MM.1S (cell line): ENCODE results near the gene PRR36.

Source experiments
- DNase-seq: peaks from one replicate; pipeline ENCODE4 v3.0.0-alpha.2; 2015
- H2AFZ ChIP-seq: fragments of 300-600 bp; sonication (generic); 2 replicates; pipeline ENCODE4 v1.6.0; 2016; ENCODE audit warnings: antibody characterized with exemption, low read length
- H3F3A ChIP-seq: fragments of 300-600 bp; sonication (generic); 2 replicates; pipeline ENCODE4 v1.6.1; 2016; ENCODE audit warnings: mild to moderate bottlenecking, antibody characterized with exemption, low read length, moderate library complexity, mixed read lengths; ENCODE audit not compliant: insufficient read depth
- H3K27ac ChIP-seq: fragments of 300-600 bp; sonication (generic); 2 replicates; pipeline ENCODE4 v1.5.1; 2016; ENCODE audit warnings: mild to moderate bottlenecking, low read length
- H3K27me3 ChIP-seq: fragments of 300-600 bp; sonication (generic); replicated peaks from 2 replicates; pipeline ENCODE4 v1.6.0; 2016; ENCODE audit warnings: low read length; ENCODE audit not compliant: insufficient read depth
- H3K36me3 ChIP-seq: fragments of 300-600 bp; sonication (generic); replicated peaks from 2 replicates; pipeline ENCODE4 v1.6.1; 2016; ENCODE audit warnings: mild to moderate bottlenecking, low read length, mixed read lengths; ENCODE audit not compliant: insufficient read depth
- H3K4me1 ChIP-seq: fragments of 300-600 bp; sonication (generic); 2 replicates; pipeline ENCODE4 v1.6.1; 2016; ENCODE audit warnings: low read length, mixed read lengths
- H3K4me2 ChIP-seq: fragments of 300-600 bp; sonication (generic); 2 replicates; pipeline ENCODE4 v1.6.0; 2016; ENCODE audit warnings: low read depth, low read length
- H3K4me3 ChIP-seq: fragments of 300-600 bp; sonication (generic); 2 replicates; pipeline ENCODE4 v1.5.1; 2016; ENCODE audit warnings: low read length, mixed read lengths
- H3K79me2 ChIP-seq: fragments of 300-600 bp; sonication (generic); 2 replicates; pipeline ENCODE4 v1.6.1; 2016; ENCODE audit warnings: mixed run types, low read length, mixed read lengths
- H3K9ac ChIP-seq: fragments of 300-600 bp; sonication (generic); 2 replicates; pipeline ENCODE4 v1.6.1; 2016; ENCODE audit warnings: low read length, mixed read lengths
- H3K9me2 ChIP-seq: fragments of 300-600 bp; sonication (generic); replicated peaks from 2 replicates; pipeline ENCODE4 v1.6.1; 2016; ENCODE audit warnings: mild to moderate bottlenecking, low read length, mixed read lengths; ENCODE audit not compliant: insufficient read depth
- H3K9me3 ChIP-seq: fragments of 300-600 bp; sonication (generic); replicated peaks from 2 replicates; pipeline ENCODE4 v1.6.1; 2016; ENCODE audit warnings: mild to moderate bottlenecking, low read length, mixed read lengths; ENCODE audit not compliant: insufficient read depth
- H4K20me1 ChIP-seq: fragments of 300-600 bp; sonication (generic); 2 replicates; pipeline ENCODE4 v1.6.1; 2016; ENCODE audit warnings: mild to moderate bottlenecking, low read length, moderate library complexity, mixed read lengths; ENCODE audit not compliant: insufficient read depth
- EZH2 ChIP-seq: fragments of 300-600 bp; sonication (generic); optimal IDR thresholded peaks from 2 replicates; pipeline ENCODE3; 2017; ENCODE audit warnings: low read depth, mild to moderate bottlenecking, antibody characterized with exemption, low read length, mixed read lengths
- EZH2phosphoT487 ChIP-seq: fragments of 300-600 bp; sonication (generic); IDR thresholded peaks from 2 replicates; pipeline ENCODE4 v1.6.1; 2018; ENCODE audit warnings: antibody characterized with exemption, low read length
- TF ChIP-seq, protein P1 (sequence below): fragments of 300-600 bp; sonication (generic); IDR thresholded peaks from 2 replicates; pipeline ENCODE4 v1.5.1; 2016; ENCODE audit warnings: antibody characterized with exemption, low read length, mixed read lengths

Gene PRR36

DNA sequence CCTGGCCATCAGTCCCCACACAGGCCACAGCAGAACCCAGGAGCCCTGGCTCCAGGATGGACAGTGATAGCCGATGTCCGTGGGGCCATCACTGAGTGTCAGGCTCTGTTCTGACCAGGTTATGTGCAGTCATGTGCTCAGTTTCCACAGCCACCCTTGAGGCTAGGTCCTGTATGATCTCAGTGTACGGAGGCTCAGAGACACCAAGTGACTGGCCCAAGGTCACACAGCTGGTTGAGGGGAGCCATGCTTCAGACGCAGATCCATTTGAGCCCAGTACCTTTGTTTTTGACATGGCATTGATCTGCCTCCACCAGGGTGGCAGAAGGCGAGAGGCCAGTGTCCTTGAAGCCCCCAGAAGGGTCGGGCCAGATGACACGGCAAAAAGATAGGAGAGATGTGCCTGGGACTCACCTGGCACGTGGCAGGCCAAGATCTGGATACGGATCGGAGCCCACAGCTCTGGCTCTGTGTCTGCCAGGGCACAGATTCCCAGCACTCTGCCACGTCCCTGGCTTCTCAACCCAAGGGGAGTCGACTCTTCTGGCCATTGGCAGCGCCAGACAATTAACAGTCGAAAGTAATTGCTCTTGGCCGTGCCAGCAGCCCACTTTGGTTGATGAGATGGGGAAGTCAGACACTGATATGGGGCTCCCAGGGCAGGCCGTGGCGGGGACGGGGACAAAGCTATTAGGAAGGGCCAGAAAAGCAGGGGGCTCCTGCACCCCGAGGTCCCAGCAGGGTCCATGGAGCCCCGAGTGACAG is 28.6 kb downstream of the PRR36 start:
- no peaks in the 10 kb centered on the region for H3K9me3 ChIP-seq
- TF ChIP-seq EZH2phosphoT487 (no peak), EZH2 (no peak)
- TF ChIP-seq, protein P1, sequence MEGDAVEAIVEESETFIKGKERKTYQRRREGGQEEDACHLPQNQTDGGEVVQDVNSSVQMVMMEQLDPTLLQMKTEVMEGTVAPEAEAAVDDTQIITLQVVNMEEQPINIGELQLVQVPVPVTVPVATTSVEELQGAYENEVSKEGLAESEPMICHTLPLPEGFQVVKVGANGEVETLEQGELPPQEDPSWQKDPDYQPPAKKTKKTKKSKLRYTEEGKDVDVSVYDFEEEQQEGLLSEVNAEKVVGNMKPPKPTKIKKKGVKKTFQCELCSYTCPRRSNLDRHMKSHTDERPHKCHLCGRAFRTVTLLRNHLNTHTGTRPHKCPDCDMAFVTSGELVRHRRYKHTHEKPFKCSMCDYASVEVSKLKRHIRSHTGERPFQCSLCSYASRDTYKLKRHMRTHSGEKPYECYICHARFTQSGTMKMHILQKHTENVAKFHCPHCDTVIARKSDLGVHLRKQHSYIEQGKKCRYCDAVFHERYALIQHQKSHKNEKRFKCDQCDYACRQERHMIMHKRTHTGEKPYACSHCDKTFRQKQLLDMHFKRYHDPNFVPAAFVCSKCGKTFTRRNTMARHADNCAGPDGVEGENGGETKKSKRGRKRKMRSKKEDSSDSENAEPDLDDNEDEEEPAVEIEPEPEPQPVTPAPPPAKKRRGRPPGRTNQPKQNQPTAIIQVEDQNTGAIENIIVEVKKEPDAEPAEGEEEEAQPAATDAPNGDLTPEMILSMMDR, result no peak
- no peak overlapping the region for H3K4me3 ChIP-seq

DNA sequence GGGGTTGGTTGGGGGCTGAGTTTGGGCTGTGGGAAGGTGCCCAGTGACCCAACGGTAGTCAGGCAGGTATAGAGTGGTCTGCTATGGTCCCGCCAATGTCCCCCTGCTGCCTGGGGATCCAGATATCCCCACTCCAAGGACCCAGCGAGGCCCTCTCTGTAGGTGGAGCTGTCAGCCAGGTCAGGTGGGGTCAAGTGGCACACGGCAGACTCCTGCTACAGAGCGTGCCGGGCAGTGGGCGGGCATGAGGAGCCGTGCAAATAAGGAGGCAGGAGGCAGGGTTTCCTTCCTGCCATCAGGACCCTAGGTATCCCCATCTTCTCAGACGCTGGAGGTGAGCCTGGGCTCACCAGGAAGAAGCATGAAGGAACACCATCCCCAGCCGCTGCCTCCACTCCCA is 29.2 kb downstream of the PRR36 start:
- H3K4me3 ChIP-seq, result no peak overlapping the region
- H4K20me1 ChIP-seq, result no peaks in the 10 kb centered on the region
- TF ChIP-seq EZH2phosphoT487, result no peak
- no peaks in the 10 kb centered on the region for H3K9me3 ChIP-seq
- H3K9ac ChIP-seq, result no peak overlapping the region
- H3K4me1 ChIP-seq, result no peaks in the 10 kb centered on the region
- H3K79me2 ChIP-seq, result no peaks in the 10 kb centered on the region
- no peak for DNase-seq
- no peak overlapping the region for H3K4me2 ChIP-seq
- no peaks in the 10 kb centered on the region for H3K36me3 ChIP-seq
- H3K27me3 ChIP-seq, result no peaks in the 10 kb centered on the region
- no peak overlapping the region for H3K27ac ChIP-seq
- H3K9me2 ChIP-seq, result no peaks in the 10 kb centered on the region
- no peaks in the 10 kb centered on the region for H3F3A ChIP-seq
- H2AFZ ChIP-seq, result no peak overlapping the region

More for the DNA sequence above, 28.6 kb downstream of the PRR36 start:
- DNase-seq, result no peak
- Histone ChIP-seq H3K9ac (no peak overlapping the region), H3K4me2 (no peak overlapping the region), H2AFZ (no peak overlapping the region), H3K79me2 (no peaks in the 10 kb centered on the region), H3K9me2 (no peaks in the 10 kb centered on the region), H3F3A (no peaks in the 10 kb centered on the region), H3K27me3 (no peaks in the 10 kb centered on the region), H4K20me1 (no peaks in the 10 kb centered on the region), H3K27ac (no peak overlapping the region), H3K4me1 (no peaks in the 10 kb centered on the region), H3K36me3 (no peaks in the 10 kb centered on the region)

DNA sequence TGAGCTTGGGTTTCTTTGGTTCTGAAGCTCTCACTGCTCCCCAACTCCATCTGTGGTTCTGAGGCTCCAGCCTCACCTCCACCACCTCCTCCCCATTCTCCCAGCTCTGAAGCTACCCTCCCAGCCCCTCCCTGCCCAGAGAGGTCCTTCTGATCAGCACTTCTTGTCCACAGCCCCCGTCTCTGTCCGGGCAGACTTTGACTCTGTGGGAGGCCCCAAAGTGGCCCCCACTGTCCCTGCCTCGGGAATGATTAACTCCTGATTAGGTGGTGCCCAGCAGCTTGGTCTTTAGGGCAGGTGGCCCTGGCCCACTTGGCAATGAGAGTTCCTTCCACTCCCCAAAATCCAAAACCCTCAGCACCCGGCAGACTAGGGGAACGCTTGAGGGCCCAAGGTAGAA is 29.8 kb downstream of the PRR36 start:
- Histone ChIP-seq H3K9ac (no peak overlapping the region), H3K27me3 (no peaks in the 10 kb centered on the region), H3F3A (no peaks in the 10 kb centered on the region), H3K4me1 (no peaks in the 10 kb centered on the region), H3K36me3 (no peaks in the 10 kb centered on the region), H3K4me2 (no peak overlapping the region), H3K4me3 (no peak overlapping the region), H3K9me2 (no peaks in the 10 kb centered on the region), H3K9me3 (no peaks in the 10 kb centered on the region), H3K27ac (no peak overlapping the region), H4K20me1 (no peaks in the 10 kb centered on the region), H3K79me2 (no peaks in the 10 kb centered on the region), H2AFZ (no peak overlapping the region)
- DNase-seq, result no peak
- TF ChIP-seq EZH2phosphoT487, result no peak
- TF ChIP-seq, protein P1, result no peak
- TF ChIP-seq EZH2, result no peak

DNA sequence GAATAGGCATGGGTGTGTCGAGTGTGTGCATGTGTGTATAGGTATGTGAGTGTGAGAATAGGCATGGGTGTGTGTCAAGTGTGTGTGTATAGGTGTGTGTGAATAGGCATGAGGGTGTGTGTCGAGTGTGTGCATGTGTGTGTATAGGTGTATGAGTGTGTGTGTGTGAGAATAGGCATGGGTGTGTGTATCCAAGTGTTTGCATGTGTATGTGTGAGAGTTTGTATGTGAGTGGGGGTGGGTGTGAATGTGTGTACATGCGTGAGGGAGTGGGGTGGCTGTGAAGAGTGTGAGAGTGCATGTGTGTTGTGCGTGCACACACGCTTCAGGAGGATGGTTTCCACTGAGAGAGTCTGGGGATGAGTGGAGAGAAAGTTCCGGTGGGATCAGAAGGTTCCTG is 30.7 kb downstream of the PRR36 start:
- no peaks in the 10 kb centered on the region for H3K36me3 ChIP-seq
- no peaks in the 10 kb centered on the region for H3K9me2 ChIP-seq
- H3K9ac ChIP-seq, result no peak overlapping the region
- TF ChIP-seq EZH2, result no peak
- TF ChIP-seq, protein P1, result no peak
- no peak for TF ChIP-seq EZH2phosphoT487
- no peaks in the 10 kb centered on the region for H4K20me1 ChIP-seq
- no peaks in the 10 kb centered on the region for H3K79me2 ChIP-seq
- no peak overlapping the region for H2AFZ ChIP-seq
- no peak overlapping the region for H3K4me3 ChIP-seq
- no peak overlapping the region for H3K27ac ChIP-seq
- H3K4me2 ChIP-seq, result no peak overlapping the region
- no peaks in the 10 kb centered on the region for H3K9me3 ChIP-seq
- no peaks in the 10 kb centered on the region for H3F3A ChIP-seq
- no peaks in the 10 kb centered on the region for H3K27me3 ChIP-seq
- DNase-seq, result no peak
- H3K4me1 ChIP-seq, result no peaks in the 10 kb centered on the region
